ENCODE measurements around the gene CELF4. TPM values are rescaled to one million over a fixed set of nuclear protein-coding genes. Genes with fewer than 3 reads are reported as not detected.

Gene CELF4
- polyA plus RNA-seq, 1 donor (not counting 4 experiments of a cell fraction or from before 2014, with no cell fraction given), result not detected

DNA sequence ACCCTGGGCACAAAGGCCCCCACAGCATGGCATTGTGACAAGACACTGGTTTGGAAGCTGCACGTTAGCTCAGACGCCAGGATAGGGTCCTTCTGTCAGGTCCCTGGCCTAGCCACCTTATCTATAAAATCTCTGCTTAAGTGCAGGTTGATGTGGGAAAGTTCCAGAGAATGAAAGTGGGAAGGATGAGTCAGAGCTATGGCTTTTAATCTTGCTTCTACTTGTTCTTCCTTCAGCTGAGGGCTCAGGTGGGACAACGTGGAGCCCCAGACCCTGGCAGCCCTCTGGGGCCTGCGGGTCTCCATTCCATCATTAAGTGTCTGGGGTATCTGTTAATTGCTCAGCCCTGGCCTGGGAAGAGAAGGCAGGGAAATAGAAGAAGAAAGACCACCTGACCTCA, 64.5 kb downstream of the CELF4 start:
- TF ChIP-seq EZH2 (IDR thresholded peaks at IDR 0.05; ENCODE audit: low read length), result no peak
- TF ChIP-seq, protein P1, sequence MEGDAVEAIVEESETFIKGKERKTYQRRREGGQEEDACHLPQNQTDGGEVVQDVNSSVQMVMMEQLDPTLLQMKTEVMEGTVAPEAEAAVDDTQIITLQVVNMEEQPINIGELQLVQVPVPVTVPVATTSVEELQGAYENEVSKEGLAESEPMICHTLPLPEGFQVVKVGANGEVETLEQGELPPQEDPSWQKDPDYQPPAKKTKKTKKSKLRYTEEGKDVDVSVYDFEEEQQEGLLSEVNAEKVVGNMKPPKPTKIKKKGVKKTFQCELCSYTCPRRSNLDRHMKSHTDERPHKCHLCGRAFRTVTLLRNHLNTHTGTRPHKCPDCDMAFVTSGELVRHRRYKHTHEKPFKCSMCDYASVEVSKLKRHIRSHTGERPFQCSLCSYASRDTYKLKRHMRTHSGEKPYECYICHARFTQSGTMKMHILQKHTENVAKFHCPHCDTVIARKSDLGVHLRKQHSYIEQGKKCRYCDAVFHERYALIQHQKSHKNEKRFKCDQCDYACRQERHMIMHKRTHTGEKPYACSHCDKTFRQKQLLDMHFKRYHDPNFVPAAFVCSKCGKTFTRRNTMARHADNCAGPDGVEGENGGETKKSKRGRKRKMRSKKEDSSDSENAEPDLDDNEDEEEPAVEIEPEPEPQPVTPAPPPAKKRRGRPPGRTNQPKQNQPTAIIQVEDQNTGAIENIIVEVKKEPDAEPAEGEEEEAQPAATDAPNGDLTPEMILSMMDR (optimal IDR thresholded peaks at IDR 0.05 in 1 of 3, IDR thresholded peaks at IDR 0.05 in 1 of 3, conservative IDR thresholded peaks at IDR 0.05 in 1 of 3; ENCODE audit: extremely low read depth in 1 of 3, insufficient read depth in 2 of 3, low read length in 3 of 3), result no peak

DNA sequence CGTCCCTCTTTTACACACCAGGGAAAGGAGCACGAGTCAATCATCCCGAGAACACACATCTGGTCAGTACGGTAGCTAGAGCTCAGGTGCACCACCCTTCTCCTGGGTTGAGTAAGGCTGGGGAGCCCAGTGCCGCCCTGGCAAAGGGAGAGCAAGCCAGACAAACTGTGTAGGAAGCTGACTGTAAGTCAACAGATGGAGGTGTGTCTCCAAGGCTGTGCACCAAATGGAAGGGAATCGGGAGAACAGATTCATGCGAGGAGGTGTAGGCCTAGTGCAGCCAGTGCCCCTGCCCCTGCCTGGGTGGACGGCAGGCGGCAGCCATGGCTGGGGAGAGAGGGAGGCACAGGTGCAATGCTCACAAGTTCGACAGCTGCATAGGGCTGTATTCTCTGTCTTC, 65.7 kb downstream of the CELF4 start:
- Histone ChIP-seq H3K9me3 (ENCODE audit: control insufficient read depth, low read depth, low read length) (no peaks in the 10 kb centered on the region), H3K9ac (ENCODE audit: control insufficient read depth, extremely low read depth, insufficient read depth, low read length) (no peak overlapping the region), H3K36me3 (ENCODE audit: control insufficient read depth in 2 of 2, extremely low read depth in 1 of 2, insufficient read depth in 2 of 2, low read length in 2 of 2) (no peaks in the 10 kb centered on the region), H3K27me3 (ENCODE audit: control insufficient read depth, extremely low read depth, insufficient read depth, low read length) (no peaks in the 10 kb centered on the region), H3K79me2 (ENCODE audit: control insufficient read depth, insufficient read depth, low read length) (no peaks in the 10 kb centered on the region), H3K4me2 (ENCODE audit: control insufficient read depth, extremely low read depth, insufficient read depth, low read depth, low read length) (no peak overlapping the region), H3K27ac (ENCODE audit: control insufficient read depth, insufficient read depth, low read length) (no peak overlapping the region), H4K20me1 (ENCODE audit: control insufficient read depth, extremely low read depth, insufficient read depth, low read length) (no peaks in the 10 kb centered on the region), H2AFZ (ENCODE audit: control insufficient read depth, low read length) (no peak overlapping the region), H3K4me1 (ENCODE audit: control insufficient read depth, extremely low read depth, insufficient read depth, low read length) (peaks cover 6% of the 10 kb centered on the region), H3K9me1 (ENCODE audit: control insufficient read depth, extremely low read depth, insufficient read depth, low read length) (no peaks in the 10 kb centered on the region), H3K4me3 (ENCODE audit: control insufficient read depth in 2 of 3, extremely low read depth in 1 of 3, insufficient read depth in 2 of 3, low read depth in 1 of 3, low read length in 3 of 3) (no peak overlapping the region)
- TF ChIP-seq, protein P1 (optimal IDR thresholded peaks at IDR 0.05 in 1 of 3, IDR thresholded peaks at IDR 0.05 in 1 of 3, conservative IDR thresholded peaks at IDR 0.05 in 1 of 3; ENCODE audit: extremely low read depth in 1 of 3, insufficient read depth in 2 of 3, low read length in 3 of 3), result no peak
- no peak for TF ChIP-seq EZH2 (IDR thresholded peaks at IDR 0.05; ENCODE audit: low read length)
- dilution Hi-C loops (cut with MboI; ENCODE audit: extremely low pct_ligation_motif_present, low sequenced_read_pairs), result no loop called here
- FAIRE-seq (no peak), DNase-seq (ENCODE audit: low read depth, low spot score) (no peak)

More for the DNA sequence above, 64.5 kb downstream of the CELF4 start:
- no peak overlapping the region for H3K4me3 ChIP-seq (ENCODE audit: control insufficient read depth in 2 of 3, extremely low read depth in 1 of 3, insufficient read depth in 2 of 3, low read depth in 1 of 3, low read length in 3 of 3)
- H3K9me1 ChIP-seq (ENCODE audit: control insufficient read depth, extremely low read depth, insufficient read depth, low read length), result no peaks in the 10 kb centered on the region
- no peak for FAIRE-seq
- no peaks in the 10 kb centered on the region for H3K36me3 ChIP-seq (ENCODE audit: control insufficient read depth in 2 of 2, extremely low read depth in 1 of 2, insufficient read depth in 2 of 2, low read length in 2 of 2)
- peaks cover 6% of the 10 kb centered on the region for H3K4me1 ChIP-seq (ENCODE audit: control insufficient read depth, extremely low read depth, insufficient read depth, low read length)
- H3K4me2 ChIP-seq (ENCODE audit: control insufficient read depth, extremely low read depth, insufficient read depth, low read depth, low read length), result no peak overlapping the region
- H3K9ac ChIP-seq (ENCODE audit: control insufficient read depth, extremely low read depth, insufficient read depth, low read length), result no peak overlapping the region
- H3K79me2 ChIP-seq (ENCODE audit: control insufficient read depth, insufficient read depth, low read length), result no peaks in the 10 kb centered on the region
- H4K20me1 ChIP-seq (ENCODE audit: control insufficient read depth, extremely low read depth, insufficient read depth, low read length), result no peaks in the 10 kb centered on the region
- no peaks in the 10 kb centered on the region for H3K27me3 ChIP-seq (ENCODE audit: control insufficient read depth, extremely low read depth, insufficient read depth, low read length)
- no peak overlapping the region for H3K27ac ChIP-seq (ENCODE audit: control insufficient read depth, insufficient read depth, low read length)
- no peak overlapping the region for H2AFZ ChIP-seq (ENCODE audit: control insufficient read depth, low read length)
- dilution Hi-C loops (cut with MboI; ENCODE audit: extremely low pct_ligation_motif_present, low sequenced_read_pairs), result no loop called here
- H3K9me3 ChIP-seq (ENCODE audit: control insufficient read depth, low read depth, low read length), result no peaks in the 10 kb centered on the region
- no peak for DNase-seq (ENCODE audit: low read depth, low spot score)

Data from keratinocyte (primary cell).